Loucy (cell line): Measurements from ENCODE around the gene ACP1.

Experiments used
- CTCF ChIP-seq: fragments of 200-600 bp; sonication (generic); conservative IDR thresholded peaks from 2 replicates; pipeline ENCODE4 v1.5.1; 2014; ENCODE audit warnings: mild to moderate bottlenecking, antibody characterized with exemption, low read length
- EZH2phosphoT487 ChIP-seq: fragments of 200-600 bp; IDR thresholded peaks from 2 replicates; pipeline ENCODE4 v1.6.1; 2018; ENCODE audit warnings: antibody characterized with exemption, mild to moderate bottlenecking, moderate library complexity, borderline replicate concordance

- no peak for TF ChIP-seq CTCF
- TF ChIP-seq EZH2phosphoT487: no peak
Observed at GRCh38 chr2:255195-255594, 9.6 kb upstream of the ACP1 start.
